VCaP (cell line): ENCODE data around the gene TMEM225.

ENCODE experiments used
- H3K27ac ChIP-seq: fragments of 450-650 bp; 2 replicates; pipeline ENCODE4 v1.5.1; 2017
- CTCF ChIP-seq: fragments of 450-650 bp; conservative IDR thresholded peaks from 2 replicates; pipeline ENCODE4 v1.5.1; 2017; ENCODE audit warnings: mild to moderate bottlenecking, moderate library complexity

TMEM225 gene

GRCh38 chr11:123851110-123851509 is 34.4 kb downstream of the TMEM225 start:
- no peak overlapping the region for H3K27ac ChIP-seq
- TF ChIP-seq CTCF, result no peak

DNA sequence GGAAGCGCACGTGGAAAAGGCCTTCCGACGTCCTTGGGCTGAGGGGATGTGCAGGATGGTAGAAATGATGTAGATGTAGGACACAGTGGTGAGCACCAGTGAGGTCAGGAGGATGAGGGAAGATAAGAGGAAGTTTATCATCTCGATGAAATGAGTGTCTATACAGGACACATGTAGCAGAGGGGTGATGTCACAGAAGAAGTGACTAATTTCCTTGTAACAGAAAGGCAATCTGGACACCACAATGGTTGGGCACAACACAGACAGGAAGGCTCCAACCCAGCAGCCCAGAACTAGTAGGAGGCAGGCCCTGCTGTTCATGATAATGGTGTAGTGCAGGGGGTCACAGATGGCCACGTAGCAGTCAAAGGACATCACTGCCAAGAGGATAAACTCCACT is 44.3 kb downstream of the TMEM225 start:
- H3K27ac ChIP-seq, result no peak overlapping the region
- TF ChIP-seq CTCF, result no peak

DNA sequence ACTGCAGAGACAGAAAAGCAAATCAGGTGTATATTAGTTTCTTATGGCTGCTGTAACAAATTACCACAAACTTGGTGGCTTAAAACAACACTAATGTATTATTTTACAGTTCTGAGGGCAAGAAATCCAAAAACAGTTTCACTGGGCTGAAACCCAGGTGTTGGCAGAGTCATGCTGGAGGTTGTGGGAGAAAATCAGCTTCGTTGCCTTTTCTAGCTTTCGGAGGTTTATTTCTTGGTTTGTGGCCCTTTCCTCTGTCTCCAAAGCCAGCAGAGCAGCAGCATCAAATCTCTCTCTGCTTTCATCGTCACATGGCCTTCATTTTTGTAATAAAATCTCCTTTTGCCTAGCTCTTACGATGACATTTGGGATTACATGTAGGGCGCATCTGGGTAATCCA is 46.3 kb downstream of the TMEM225 start:
- TF ChIP-seq CTCF, result no peak

GRCh38 chr11:123838659-123839058 is 46.8 kb downstream of the TMEM225 start:
- no peak for TF ChIP-seq CTCF
- no peak overlapping the region for H3K27ac ChIP-seq

More for the DNA sequence above, 46.3 kb downstream of the TMEM225 start:
- no peak overlapping the region for H3K27ac ChIP-seq

GRCh38 chr11:123838199-123838598 is 47.3 kb downstream of the TMEM225 start:
- H3K27ac ChIP-seq, result no peak overlapping the region

GRCh38 chr11:123833095-123833494 is 52.4 kb downstream of the TMEM225 start:
- TF ChIP-seq CTCF, result no peak
- H3K27ac ChIP-seq, result no peak overlapping the region

More at GRCh38 chr11:123838199-123838598, 47.3 kb downstream of the TMEM225 start:
- TF ChIP-seq CTCF, result no peak
